A673 (cell line): ENCODE measurements around the gene JARID2. TPM values are rescaled to one million over a fixed set of nuclear protein-coding genes. Genes with fewer than 3 reads are reported as not detected.

Source experiments
- BruUV-seq: library from RNA; stranded (reverse); fragments of 400-500 nt; replicated peaks from 2 replicates; lab custom pipeline; 2021; lab: Mats Ljungman, UMichigan
- CTCF ChIA-PET: fragments of 300-600 bp; sonication (Branson Sonifier 250); formaldehyde crosslinking; loops from one replicate; lab custom pipeline; 2022; ENCODE audit warnings: antibody characterized with exemption; lab: Charles Lee
- POLR2A ChIA-PET: fragments of 300-600 bp; sonication (Branson Sonifier 250); formaldehyde crosslinking; loops from one replicate; lab custom pipeline; 2022; ENCODE audit warnings: antibody characterized with exemption; ENCODE audit not compliant: low non-redundant PET; lab: Charles Lee
- DNase-seq: peaks from one replicate; pipeline ENCODE4 v3.0.0-alpha.2; 2015; ENCODE audit warnings: low spot score
- H3K27ac ChIP-seq: fragments of 200-600 bp; sonication (generic); 2 replicates; pipeline ENCODE4 v1.5.1; 2016; ENCODE audit warnings: mixed run types, low read depth, mild to moderate bottlenecking, mixed read lengths, antibody characterized with exemption, low read length; ENCODE audit not compliant: poor library complexity, severe bottlenecking
- H3K27me3 ChIP-seq: fragments of 200-600 bp; sonication (generic); replicated peaks from 2 replicates; pipeline ENCODE4 v1.6.1; 2017; ENCODE audit warnings: mixed run types, low read depth, mild to moderate bottlenecking, mixed read lengths, antibody characterized with exemption, low read length; ENCODE audit not compliant: insufficient read depth, poor library complexity
- H3K36me3 ChIP-seq: fragments of 200-600 bp; sonication (generic); 2 replicates; pipeline ENCODE4 v1.6.1; 2016; ENCODE audit warnings: mixed run types, mild to moderate bottlenecking, mixed read lengths, antibody characterized with exemption, low read length; ENCODE audit not compliant: insufficient read depth, poor library complexity, severe bottlenecking
- H3K4me1 ChIP-seq: fragments of 200-600 bp; sonication (generic); 2 replicates; pipeline ENCODE4 v1.6.1; 2017; ENCODE audit warnings: mixed run types, mild to moderate bottlenecking, mixed read lengths, antibody characterized with exemption, low read length; ENCODE audit not compliant: insufficient read depth, poor library complexity, severe bottlenecking
- H3K4me3 ChIP-seq: fragments of 200-600 bp; sonication (generic); 2 replicates; pipeline ENCODE4 v1.5.1; 2016; ENCODE audit warnings: low read depth, mixed run types, mild to moderate bottlenecking, mixed read lengths, low read length; ENCODE audit not compliant: poor library complexity, severe bottlenecking
- H3K9me3 ChIP-seq: fragments of 200-600 bp; sonication (generic); 2 replicates; pipeline ENCODE4 v1.6.1; 2016; ENCODE audit warnings: mixed run types, low read depth, mild to moderate bottlenecking, mixed read lengths, antibody characterized with exemption, low read length; ENCODE audit not compliant: poor library complexity, severe bottlenecking
- EZH2 ChIP-seq: fragments of 200-600 bp; sonication (generic); IDR thresholded peaks from 2 replicates; pipeline ENCODE4 v1.6.1; 2017; ENCODE audit warnings: borderline replicate concordance, low read depth, mild to moderate bottlenecking, mixed read lengths, antibody characterized with exemption, low read length; ENCODE audit not compliant: poor library complexity, severe bottlenecking
- intact Hi-C: fragments of 100-400 bp; cut with micrococcal nuclease; formaldehyde crosslinking; loops from one replicate; pipeline ENCODE4 v1.10.0; 2022; ENCODE audit not compliant: unreplicated experiment
- total RNA-seq: library from RNA; stranded (reverse); gene quantifications from 2 replicates; pipeline ENCODE4 v1.2.3, GENCODE V29; 2021
- TF ChIP-seq, protein P1 (sequence below): fragments of 300-800, 200-600 bp; sonication (generic); conservative IDR thresholded peaks from 2 replicates; pipeline ENCODE4 v1.5.1; 2017; ENCODE audit warnings: low read depth, mild to moderate bottlenecking, antibody characterized with exemption, low read length, moderate library complexity, mixed read lengths

Gene JARID2
- total RNA-seq, 1 experiment from 2014 or later, result 29.4 TPM

DNA sequence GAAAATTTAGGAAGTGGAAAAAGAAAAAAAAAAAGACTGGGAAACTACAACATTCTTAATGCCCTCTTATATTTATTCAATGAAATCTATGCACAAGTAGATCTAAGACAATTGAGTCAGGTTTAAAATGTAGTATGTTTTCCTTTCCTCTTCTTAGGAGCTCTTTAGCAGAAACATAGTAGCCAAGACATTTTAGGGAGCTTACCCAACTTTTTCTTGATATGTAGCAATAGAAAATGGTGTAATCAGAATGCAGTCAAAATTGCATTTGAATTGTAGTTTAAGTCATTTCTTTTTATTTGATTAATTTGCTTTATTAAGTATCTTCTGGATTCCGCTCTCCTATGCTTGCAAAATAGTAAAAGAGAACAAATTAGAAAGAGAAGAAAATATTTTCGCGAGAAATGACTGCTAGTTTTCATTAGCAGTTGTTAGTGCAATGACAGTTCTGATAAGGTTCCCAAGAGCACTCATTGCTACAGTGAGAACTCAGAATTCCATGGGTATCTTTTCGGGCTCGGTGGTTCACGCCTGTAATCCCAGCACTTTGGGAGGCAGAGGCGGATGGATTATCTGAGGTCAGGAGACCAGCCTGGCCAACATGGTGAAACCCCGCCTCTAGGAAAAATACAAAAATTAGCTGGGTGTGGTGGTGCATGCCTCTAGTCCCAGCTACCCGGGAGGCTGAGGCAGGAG is 52.2 kb downstream of the JARID2 start:
- intact Hi-C loops, result no loop called here
- no peaks in the 10 kb centered on the region for H3K27me3 ChIP-seq

DNA sequence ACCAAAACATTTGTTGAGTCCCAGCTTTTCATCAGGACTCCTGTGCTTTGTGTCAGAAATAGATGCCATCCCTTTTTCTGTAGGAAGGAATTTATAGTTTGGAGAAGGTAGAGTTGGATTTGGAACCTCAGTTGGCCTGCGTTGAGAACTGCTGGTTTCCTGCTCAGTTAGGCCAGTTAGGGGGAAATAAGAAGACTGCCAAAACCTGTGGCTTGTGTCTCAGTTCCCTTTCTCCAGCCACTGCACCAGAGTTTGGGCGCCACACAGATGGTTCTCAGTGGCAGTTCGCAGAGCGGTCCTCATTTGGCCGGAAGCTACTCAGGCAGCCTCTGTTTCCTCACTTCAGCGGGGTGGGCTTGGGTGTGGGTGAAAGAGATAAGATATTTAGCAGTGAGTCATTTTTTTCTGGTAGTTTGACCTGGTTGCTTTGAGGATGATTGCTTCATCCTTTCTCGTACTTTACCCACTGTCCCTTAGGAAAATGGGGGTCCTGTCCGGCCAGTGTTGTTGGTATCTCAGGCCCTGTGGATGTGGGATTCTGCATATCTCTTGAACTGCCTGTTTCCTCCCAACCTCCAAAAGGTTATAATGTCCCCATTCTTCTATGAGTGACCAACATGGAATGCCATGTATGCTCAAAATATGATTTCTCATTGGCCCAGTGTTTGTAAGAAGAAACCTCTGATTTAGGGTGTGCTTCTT is 53.7 kb downstream of the JARID2 start:
- Histone ChIP-seq H3K4me1 (peaks cover 24% of the 10 kb centered on the region), H3K36me3 (no peaks in the 10 kb centered on the region), H3K4me3 (no peak overlapping the region), H3K9me3 (no peaks in the 10 kb centered on the region), H3K27me3 (no peaks in the 10 kb centered on the region), H3K27ac (no peak overlapping the region)
- BruUV-seq, result no TSS peak
- TF ChIP-seq, protein P1, sequence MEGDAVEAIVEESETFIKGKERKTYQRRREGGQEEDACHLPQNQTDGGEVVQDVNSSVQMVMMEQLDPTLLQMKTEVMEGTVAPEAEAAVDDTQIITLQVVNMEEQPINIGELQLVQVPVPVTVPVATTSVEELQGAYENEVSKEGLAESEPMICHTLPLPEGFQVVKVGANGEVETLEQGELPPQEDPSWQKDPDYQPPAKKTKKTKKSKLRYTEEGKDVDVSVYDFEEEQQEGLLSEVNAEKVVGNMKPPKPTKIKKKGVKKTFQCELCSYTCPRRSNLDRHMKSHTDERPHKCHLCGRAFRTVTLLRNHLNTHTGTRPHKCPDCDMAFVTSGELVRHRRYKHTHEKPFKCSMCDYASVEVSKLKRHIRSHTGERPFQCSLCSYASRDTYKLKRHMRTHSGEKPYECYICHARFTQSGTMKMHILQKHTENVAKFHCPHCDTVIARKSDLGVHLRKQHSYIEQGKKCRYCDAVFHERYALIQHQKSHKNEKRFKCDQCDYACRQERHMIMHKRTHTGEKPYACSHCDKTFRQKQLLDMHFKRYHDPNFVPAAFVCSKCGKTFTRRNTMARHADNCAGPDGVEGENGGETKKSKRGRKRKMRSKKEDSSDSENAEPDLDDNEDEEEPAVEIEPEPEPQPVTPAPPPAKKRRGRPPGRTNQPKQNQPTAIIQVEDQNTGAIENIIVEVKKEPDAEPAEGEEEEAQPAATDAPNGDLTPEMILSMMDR, result no peak
- TF ChIP-seq EZH2, result no peak
- intact Hi-C loops, result no loop called here
- CTCF ChIA-PET, result no interaction called here
- POLR2A ChIA-PET, result no interaction called here
- DNase-seq, result no peak

More for the DNA sequence above, 52.2 kb downstream of the JARID2 start:
- no peak for DNase-seq
- ChIA-PET POLR2A (no interaction called here), CTCF (no interaction called here)
- peaks cover 21% of the 10 kb centered on the region for H3K4me1 ChIP-seq
- no TSS peak for BruUV-seq
- H3K36me3 ChIP-seq, result no peaks in the 10 kb centered on the region
- TF ChIP-seq, protein P1, result no peak
- no peak for TF ChIP-seq EZH2
- H3K27ac ChIP-seq, result no peak overlapping the region
- no peaks in the 10 kb centered on the region for H3K9me3 ChIP-seq
- H3K4me3 ChIP-seq, result no peak overlapping the region

DNA sequence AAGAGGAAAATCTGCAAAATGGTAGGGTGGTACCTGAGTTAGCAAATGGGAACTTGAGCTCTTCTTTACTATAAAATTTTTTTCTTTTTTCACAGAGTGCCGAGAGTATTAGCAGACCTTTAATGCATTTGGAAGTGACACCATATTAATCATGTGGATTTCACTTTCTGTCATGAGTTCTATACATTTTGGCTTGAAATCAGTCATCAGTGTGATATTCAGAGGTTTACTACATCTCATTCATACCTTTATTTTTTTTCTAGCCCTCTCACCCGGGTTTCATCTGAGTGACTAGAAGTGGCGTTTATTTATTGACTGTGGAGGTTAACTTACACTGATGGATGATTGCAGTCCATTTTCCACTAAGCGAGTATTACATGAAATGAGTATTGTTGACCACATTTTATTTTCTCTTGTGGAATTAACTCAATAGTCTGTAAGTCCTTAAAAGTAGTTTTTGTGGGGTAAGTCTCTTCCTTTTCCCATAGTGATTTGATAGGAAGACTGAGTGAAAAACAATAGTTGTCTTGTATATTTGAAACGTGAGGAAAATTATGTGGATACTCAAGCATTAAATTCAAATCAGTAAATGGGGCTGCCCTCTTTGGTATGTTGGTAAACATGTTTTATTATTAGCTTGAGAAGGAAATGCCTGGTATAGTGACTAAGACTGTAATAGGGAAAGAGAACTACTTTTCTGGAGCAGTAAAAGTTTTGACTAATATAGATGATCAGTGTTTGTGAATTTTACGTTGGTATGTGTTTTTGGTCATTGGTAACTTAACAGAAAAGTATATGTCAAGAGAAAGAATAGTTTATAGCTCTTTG is 55.5 kb downstream of the JARID2 start:
- BruUV-seq, result no TSS peak
- H3K4me3 ChIP-seq, result no peak overlapping the region
- TF ChIP-seq, protein P1, result no peak
- TF ChIP-seq EZH2, result no peak
- no peak overlapping the region for H3K27ac ChIP-seq
- H3K27me3 ChIP-seq, result no peaks in the 10 kb centered on the region
- ChIA-PET POLR2A (no interaction called here), CTCF (no interaction called here)
- no peak for DNase-seq
- H3K9me3 ChIP-seq, result no peaks in the 10 kb centered on the region
- peaks cover 40% of the 10 kb centered on the region for H3K4me1 ChIP-seq
- H3K36me3 ChIP-seq, result no peaks in the 10 kb centered on the region
- intact Hi-C loops, result no loop called here
